Keratinocyte (primary cell): ENCODE results near the gene LFNG.

Experiments
- EZH2 ChIP-seq: IDR thresholded peaks from one replicate; pipeline ENCODE4 v1.6.1; 2012; ENCODE audit warnings: inconsistent platforms, mild to moderate bottlenecking, low read length, moderate library complexity
- TF ChIP-seq, protein P1 (sequence below), 3 experiments: IDR thresholded peaks in 1 of 3; conservative IDR thresholded peaks in 1 of 3; optimal IDR thresholded peaks in 1 of 3; 2 replicates in 2 of 3; 3 replicates in 1 of 3; pipeline versions ENCODE3 to v1.5.1; 2011; ENCODE audit warnings: low read length in 3 of 3, mild to moderate bottlenecking in 3 of 3, moderate library complexity in 2 of 3, control low read depth in 1 of 3, inconsistent platforms in 1 of 3; ENCODE audit not compliant: insufficient read depth in 2 of 3; ENCODE audit errors: extremely low read depth in 1 of 3

DNA sequence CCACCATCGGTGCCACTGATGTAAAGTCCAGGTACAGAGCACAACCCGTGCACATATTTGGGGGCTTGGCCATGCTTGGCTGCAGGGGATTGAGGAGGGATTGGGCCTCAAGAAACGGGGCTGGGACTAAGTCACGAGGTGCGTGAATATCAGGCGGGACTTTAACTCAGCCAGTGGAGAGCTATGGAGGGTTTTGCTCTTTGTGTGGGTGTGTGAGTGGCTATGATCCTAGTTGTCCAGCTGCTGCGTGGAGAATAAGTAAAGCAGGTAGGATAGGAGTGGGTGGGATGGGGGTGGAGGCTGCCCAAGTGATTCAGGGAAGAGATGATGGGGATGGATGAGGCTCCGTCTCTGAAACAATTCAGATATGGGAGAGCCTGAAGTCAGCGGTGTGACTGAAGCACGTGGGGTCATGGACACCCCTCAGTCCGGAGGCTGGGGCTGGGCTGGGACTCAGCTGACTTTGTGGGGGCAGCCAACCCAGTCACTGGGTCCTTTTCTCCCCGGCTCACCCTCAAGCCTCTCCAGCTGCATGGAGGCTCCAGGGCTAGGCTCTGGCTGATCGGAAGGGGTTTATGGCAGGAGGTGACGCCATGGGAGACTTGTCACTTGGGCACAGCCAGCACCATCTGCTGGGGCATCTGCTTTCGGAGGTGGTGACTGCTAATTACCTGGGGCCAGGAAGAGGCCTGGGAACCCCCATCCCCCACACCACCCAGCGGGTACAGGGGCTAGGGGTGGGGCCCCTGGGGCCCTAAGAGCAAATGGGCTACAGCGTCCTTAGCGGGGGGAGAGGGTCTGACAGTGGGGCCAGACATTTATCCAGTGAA is 1.7 kb upstream of the LFNG start:
- no peak for TF ChIP-seq EZH2
- TF ChIP-seq, protein P1, sequence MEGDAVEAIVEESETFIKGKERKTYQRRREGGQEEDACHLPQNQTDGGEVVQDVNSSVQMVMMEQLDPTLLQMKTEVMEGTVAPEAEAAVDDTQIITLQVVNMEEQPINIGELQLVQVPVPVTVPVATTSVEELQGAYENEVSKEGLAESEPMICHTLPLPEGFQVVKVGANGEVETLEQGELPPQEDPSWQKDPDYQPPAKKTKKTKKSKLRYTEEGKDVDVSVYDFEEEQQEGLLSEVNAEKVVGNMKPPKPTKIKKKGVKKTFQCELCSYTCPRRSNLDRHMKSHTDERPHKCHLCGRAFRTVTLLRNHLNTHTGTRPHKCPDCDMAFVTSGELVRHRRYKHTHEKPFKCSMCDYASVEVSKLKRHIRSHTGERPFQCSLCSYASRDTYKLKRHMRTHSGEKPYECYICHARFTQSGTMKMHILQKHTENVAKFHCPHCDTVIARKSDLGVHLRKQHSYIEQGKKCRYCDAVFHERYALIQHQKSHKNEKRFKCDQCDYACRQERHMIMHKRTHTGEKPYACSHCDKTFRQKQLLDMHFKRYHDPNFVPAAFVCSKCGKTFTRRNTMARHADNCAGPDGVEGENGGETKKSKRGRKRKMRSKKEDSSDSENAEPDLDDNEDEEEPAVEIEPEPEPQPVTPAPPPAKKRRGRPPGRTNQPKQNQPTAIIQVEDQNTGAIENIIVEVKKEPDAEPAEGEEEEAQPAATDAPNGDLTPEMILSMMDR (optimal IDR thresholded peaks at IDR 0.05 in 1 of 3, IDR thresholded peaks at IDR 0.05 in 1 of 3, conservative IDR thresholded peaks at IDR 0.05 in 1 of 3; ENCODE audit: extremely low read depth in 1 of 3, insufficient read depth in 2 of 3, low read length in 3 of 3), result no peak
